GM12878 (cell line): ENCODE measurements around the gene ATG5. TPM values are rescaled to one million over a fixed set of nuclear protein-coding genes. Genes with fewer than 3 reads are reported as not detected.
A peak's percentile ranks its signal among the peaks of the same experiment; 100 is the strongest.

Source experiments
- BMI1 ChIP-seq: fragments of 450-650 bp; IDR thresholded peaks from 2 replicates; pipeline ENCODE4 v1.6.1; 2016; ENCODE audit warnings: mild to moderate bottlenecking, moderate library complexity, borderline replicate concordance
- CBX3 ChIP-seq: fragments of 200-600 bp; sonication (generic); IDR thresholded peaks from 2 replicates; pipeline ENCODE4 v1.6.1; 2016; ENCODE audit warnings: low read depth, borderline replicate concordance
- CREM ChIP-seq: IDR thresholded peaks from 2 replicates; pipeline ENCODE4 v1.6.1; 2014; ENCODE audit warnings: antibody characterized with exemption, low read depth
- IKZF2 ChIP-seq, 2 experiments: fragments of 450-650 bp; IDR thresholded peaks; 2 replicates each; pipeline ENCODE4 v1.6.1; 2017; ENCODE audit warnings: mild to moderate bottlenecking in 2 of 2, moderate library complexity in 2 of 2
- MXI1 ChIP-seq: fragments of 150-350 bp; IDR thresholded peaks from 2 replicates; pipeline ENCODE4 v1.6.1; 2011; ENCODE audit warnings: low read depth, mild to moderate bottlenecking, inconsistent platforms, low read length, improper control_type of control experiment
- NFXL1 ChIP-seq: fragments of 450-650 bp; IDR thresholded peaks from 2 replicates; pipeline ENCODE4 v1.6.1; 2017; ENCODE audit warnings: antibody characterized with exemption, mild to moderate bottlenecking, borderline replicate concordance
- NFYB ChIP-seq: IDR thresholded peaks from 2 replicates; pipeline ENCODE4 v1.6.1; 2011; ENCODE audit warnings: low read depth, mild to moderate bottlenecking, low read length, improper control_type of control experiment, moderate library complexity; ENCODE audit not compliant: insufficient read depth
- SIN3A ChIP-seq: IDR thresholded peaks from 2 replicates; pipeline ENCODE4 v1.6.1; 2012; ENCODE audit warnings: low read depth, low read length, improper control_type of control experiment
- ZNF622 ChIP-seq: fragments of 450-650 bp; IDR thresholded peaks from 2 replicates; pipeline ENCODE4 v1.6.1; 2017; ENCODE audit warnings: mild to moderate bottlenecking, inconsistent platforms
- ZSCAN29 ChIP-seq: fragments of 450-650 bp; IDR thresholded peaks from 2 replicates; pipeline ENCODE4 v1.6.1; 2017; ENCODE audit warnings: mild to moderate bottlenecking, moderate library complexity
- polyA plus RNA-seq, 11 experiments: library from polyadenylated mRNA; depleted of rRNA in 4 of 11; unstranded in 6 of 11; stranded (reverse) in 5 of 11; fragments of >200 nt; fragmentation: Nextera tagmentation in 4 of 11; fragmentation: Illumina TruSeq in 1 of 11; extraction: Ambion mirVana in 4 of 11; extraction: Trizol in 1 of 11; gene quantifications; 1 replicate in 1 of 11; 2 replicates in 10 of 11; pipeline versions ENCODE4 v1.2.1 to v1.2.3, GENCODE V29; 2011 to 2016; ENCODE audit warnings: inconsistent platforms in 2 of 11, missing spikeins in 2 of 11, low read depth in 1 of 11
- total RNA-seq, 4 experiments: library from RNA; depleted of rRNA in 3 of 4; stranded (reverse); fragments of >200 nt in 3 of 4; fragmentation: Illumina TruSeq in 1 of 4; extraction: Trizol in 1 of 4; gene quantifications; 2 replicates each; pipeline versions ENCODE4 v1.2.1 to v1.2.3, GENCODE V29; 2013 to 2021
- TF ChIP-seq, protein P1 (sequence below): IDR thresholded peaks from 2 replicates; pipeline ENCODE4 v1.6.1; 2012; ENCODE audit warnings: low read length, inconsistent platforms
- TF ChIP-seq, protein P2 (sequence below): fragments of 150-350 bp; IDR thresholded peaks from 2 replicates; pipeline ENCODE4 v1.6.1; 2016; ENCODE audit warnings: low read depth, low read length
- TF ChIP-seq, protein P3 (sequence below): fragments of 450-650 bp; IDR thresholded peaks from 2 replicates; pipeline ENCODE4 v1.6.1; 2017; ENCODE audit warnings: low read depth, mild to moderate bottlenecking, moderate library complexity
- TF ChIP-seq, protein P4 (sequence below): fragments of 450-650 bp; IDR thresholded peaks from 2 replicates; pipeline ENCODE4 v1.6.1; 2017; ENCODE audit warnings: mild to moderate bottlenecking, moderate library complexity
- TF ChIP-seq, protein P5 (sequence below): fragments of 450-650 bp; formaldehyde crosslinking; IDR thresholded peaks from 2 replicates; pipeline ENCODE4 v1.5.0; 2022; ENCODE audit warnings: mild to moderate bottlenecking, missing genetic modification characterization

Gene ATG5
- total and polyA plus RNA-seq, 10 of the 15 experiments (the other 5 are each of a cell fraction or from before 2014, with no cell fraction given): 12.9 to 51.8 (median 23.9) TPM

DNA sequence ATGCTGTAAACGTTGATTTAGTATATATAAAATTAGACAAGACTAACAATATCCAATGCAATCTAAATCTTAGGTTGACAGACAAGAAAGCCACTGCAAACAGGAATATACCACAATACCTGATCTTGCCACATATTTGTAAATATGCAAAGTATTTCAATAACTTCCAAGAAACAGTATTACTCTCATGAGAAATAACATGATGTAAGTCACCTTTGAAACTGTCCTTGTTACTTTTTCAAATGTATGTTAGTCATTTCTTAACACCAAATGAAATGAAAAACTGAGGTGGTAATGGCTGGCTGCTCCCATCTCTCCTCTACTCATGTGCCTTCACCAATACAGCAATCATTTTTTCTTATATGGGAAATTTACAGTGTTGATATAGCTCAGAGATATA is 118.7 kb downstream of the ATG5 start (continued):
- TF ChIP-seq, protein P1, sequence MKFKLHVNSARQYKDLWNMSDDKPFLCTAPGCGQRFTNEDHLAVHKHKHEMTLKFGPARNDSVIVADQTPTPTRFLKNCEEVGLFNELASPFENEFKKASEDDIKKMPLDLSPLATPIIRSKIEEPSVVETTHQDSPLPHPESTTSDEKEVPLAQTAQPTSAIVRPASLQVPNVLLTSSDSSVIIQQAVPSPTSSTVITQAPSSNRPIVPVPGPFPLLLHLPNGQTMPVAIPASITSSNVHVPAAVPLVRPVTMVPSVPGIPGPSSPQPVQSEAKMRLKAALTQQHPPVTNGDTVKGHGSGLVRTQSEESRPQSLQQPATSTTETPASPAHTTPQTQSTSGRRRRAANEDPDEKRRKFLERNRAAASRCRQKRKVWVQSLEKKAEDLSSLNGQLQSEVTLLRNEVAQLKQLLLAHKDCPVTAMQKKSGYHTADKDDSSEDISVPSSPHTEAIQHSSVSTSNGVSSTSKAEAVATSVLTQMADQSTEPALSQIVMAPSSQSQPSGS: peak; percentile 56; the same call in 1 of the 2 replicates
- TF ChIP-seq ZNF622 (no peak), SIN3A (no peak), IKZF2 (IDR thresholded peaks at IDR 0.05) (no peak), ZSCAN29 (no peak), MXI1 (no peak), NFYB (no peak), CBX3 (no peak), NFXL1 (no peak), CREM (no peak), BMI1 (no peak)
- TF ChIP-seq, protein P2, sequence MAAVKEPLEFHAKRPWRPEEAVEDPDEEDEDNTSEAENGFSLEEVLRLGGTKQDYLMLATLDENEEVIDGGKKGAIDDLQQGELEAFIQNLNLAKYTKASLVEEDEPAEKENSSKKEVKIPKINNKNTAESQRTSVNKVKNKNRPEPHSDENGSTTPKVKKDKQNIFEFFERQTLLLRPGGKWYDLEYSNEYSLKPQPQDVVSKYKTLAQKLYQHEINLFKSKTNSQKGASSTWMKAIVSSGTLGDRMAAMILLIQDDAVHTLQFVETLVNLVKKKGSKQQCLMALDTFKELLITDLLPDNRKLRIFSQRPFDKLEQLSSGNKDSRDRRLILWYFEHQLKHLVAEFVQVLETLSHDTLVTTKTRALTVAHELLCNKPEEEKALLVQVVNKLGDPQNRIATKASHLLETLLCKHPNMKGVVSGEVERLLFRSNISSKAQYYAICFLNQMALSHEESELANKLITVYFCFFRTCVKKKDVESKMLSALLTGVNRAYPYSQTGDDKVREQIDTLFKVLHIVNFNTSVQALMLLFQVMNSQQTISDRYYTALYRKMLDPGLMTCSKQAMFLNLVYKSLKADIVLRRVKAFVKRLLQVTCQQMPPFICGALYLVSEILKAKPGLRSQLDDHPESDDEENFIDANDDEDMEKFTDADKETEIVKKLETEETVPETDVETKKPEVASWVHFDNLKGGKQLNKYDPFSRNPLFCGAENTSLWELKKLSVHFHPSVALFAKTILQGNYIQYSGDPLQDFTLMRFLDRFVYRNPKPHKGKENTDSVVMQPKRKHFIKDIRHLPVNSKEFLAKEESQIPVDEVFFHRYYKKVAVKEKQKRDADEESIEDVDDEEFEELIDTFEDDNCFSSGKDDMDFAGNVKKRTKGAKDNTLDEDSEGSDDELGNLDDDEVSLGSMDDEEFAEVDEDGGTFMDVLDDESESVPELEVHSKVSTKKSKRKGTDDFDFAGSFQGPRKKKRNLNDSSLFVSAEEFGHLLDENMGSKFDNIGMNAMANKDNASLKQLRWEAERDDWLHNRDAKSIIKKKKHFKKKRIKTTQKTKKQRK: no peak
- TF ChIP-seq, protein P3, sequence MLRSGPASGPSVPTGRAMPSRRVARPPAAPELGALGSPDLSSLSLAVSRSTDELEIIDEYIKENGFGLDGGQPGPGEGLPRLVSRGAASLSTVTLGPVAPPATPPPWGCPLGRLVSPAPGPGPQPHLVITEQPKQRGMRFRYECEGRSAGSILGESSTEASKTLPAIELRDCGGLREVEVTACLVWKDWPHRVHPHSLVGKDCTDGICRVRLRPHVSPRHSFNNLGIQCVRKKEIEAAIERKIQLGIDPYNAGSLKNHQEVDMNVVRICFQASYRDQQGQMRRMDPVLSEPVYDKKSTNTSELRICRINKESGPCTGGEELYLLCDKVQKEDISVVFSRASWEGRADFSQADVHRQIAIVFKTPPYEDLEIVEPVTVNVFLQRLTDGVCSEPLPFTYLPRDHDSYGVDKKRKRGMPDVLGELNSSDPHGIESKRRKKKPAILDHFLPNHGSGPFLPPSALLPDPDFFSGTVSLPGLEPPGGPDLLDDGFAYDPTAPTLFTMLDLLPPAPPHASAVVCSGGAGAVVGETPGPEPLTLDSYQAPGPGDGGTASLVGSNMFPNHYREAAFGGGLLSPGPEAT: no peak
- TF ChIP-seq, protein P4, sequence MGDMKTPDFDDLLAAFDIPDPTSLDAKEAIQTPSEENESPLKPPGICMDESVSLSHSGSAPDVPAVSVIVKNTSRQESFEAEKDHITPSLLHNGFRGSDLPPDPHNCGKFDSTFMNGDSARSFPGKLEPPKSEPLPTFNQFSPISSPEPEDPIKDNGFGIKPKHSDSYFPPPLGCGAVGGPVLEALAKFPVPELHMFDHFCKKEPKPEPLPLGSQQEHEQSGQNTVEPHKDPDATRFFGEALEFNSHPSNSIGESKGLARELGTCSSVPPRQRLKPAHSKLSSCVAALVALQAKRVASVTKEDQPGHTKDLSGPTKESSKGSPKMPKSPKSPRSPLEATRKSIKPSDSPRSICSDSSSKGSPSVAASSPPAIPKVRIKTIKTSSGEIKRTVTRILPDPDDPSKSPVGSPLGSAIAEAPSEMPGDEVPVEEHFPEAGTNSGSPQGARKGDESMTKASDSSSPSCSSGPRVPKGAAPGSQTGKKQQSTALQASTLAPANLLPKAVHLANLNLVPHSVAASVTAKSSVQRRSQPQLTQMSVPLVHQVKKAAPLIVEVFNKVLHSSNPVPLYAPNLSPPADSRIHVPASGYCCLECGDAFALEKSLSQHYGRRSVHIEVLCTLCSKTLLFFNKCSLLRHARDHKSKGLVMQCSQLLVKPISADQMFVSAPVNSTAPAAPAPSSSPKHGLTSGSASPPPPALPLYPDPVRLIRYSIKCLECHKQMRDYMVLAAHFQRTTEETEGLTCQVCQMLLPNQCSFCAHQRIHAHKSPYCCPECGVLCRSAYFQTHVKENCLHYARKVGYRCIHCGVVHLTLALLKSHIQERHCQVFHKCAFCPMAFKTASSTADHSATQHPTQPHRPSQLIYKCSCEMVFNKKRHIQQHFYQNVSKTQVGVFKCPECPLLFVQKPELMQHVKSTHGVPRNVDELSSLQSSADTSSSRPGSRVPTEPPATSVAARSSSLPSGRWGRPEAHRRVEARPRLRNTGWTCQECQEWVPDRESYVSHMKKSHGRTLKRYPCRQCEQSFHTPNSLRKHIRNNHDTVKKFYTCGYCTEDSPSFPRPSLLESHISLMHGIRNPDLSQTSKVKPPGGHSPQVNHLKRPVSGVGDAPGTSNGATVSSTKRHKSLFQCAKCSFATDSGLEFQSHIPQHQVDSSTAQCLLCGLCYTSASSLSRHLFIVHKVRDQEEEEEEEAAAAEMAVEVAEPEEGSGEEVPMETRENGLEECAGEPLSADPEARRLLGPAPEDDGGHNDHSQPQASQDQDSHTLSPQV: no peak
- TF ChIP-seq, protein P5, sequence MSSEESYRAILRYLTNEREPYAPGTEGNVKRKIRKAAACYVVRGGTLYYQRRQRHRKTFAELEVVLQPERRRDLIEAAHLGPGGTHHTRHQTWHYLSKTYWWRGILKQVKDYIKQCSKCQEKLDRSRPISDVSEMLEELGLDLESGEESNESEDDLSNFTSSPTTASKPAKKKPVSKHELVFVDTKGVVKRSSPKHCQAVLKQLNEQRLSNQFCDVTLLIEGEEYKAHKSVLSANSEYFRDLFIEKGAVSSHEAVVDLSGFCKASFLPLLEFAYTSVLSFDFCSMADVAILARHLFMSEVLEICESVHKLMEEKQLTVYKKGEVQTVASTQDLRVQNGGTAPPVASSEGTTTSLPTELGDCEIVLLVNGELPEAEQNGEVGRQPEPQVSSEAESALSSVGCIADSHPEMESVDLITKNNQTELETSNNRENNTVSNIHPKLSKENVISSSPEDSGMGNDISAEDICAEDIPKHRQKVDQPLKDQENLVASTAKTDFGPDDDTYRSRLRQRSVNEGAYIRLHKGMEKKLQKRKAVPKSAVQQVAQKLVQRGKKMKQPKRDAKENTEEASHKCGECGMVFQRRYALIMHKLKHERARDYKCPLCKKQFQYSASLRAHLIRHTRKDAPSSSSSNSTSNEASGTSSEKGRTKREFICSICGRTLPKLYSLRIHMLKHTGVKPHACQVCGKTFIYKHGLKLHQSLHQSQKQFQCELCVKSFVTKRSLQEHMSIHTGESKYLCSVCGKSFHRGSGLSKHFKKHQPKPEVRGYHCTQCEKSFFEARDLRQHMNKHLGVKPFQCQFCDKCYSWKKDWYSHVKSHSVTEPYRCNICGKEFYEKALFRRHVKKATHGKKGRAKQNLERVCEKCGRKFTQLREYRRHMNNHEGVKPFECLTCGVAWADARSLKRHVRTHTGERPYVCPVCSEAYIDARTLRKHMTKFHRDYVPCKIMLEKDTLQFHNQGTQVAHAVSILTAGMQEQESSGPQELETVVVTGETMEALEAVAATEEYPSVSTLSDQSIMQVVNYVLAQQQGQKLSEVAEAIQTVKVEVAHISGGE: no peak
